Measurements from ENCODE around the gene MYOM1.

Gene MYOM1

GRCh38 chr18:3122851-3123250 lies 96.9 kb downstream of the MYOM1 start:
- no peak overlapping the region for H3K4me3 ChIP-seq
- H3K4me1 ChIP-seq: no peaks in the 10 kb centered on the region
- H3K36me3 ChIP-seq: no peaks in the 10 kb centered on the region; the same call in 1 of the 2 replicates
- no peak overlapping the region for H3K4me2 ChIP-seq
- TF ChIP-seq Cebpa-rat (IDR thresholded peaks at IDR 0.05): no peak
- H3K27me3 ChIP-seq: no peaks in the 10 kb centered on the region
- no peaks in the 10 kb centered on the region for H4K20me1 ChIP-seq
- no peak overlapping the region for H3K27ac ChIP-seq
- H3K9ac ChIP-seq: no peak overlapping the region
- H3K9me3 ChIP-seq: peaks cover 12% of the 10 kb centered on the region

DNA sequence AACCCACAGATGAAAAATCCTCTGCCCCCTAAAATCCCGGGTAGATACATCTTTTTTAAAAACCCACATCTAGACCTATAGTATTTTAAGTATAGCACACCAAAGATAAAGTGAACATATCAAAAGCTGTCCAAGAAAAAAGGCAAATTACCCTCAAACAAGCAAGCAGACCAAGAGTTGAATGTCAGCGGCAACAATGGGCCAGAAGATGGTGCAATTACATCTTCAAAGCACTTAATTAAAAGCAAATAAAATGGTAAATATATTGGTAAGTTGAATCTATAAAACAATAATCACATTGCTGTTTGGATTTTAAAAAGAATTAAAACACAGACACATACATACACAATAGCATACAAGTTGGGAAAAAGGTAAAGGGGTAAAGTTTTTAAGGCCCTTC lies 98.5 kb downstream of the MYOM1 start:
- Histone ChIP-seq H3K36me3 (no peaks in the 10 kb centered on the region; the same call in 1 of the 2 replicates), H3K27ac (no peak overlapping the region), H3K27me3 (no peaks in the 10 kb centered on the region), H3K9me3 (peaks cover 12% of the 10 kb centered on the region), H3K4me3 (no peak overlapping the region), H3K4me2 (no peak overlapping the region), H3K4me1 (no peaks in the 10 kb centered on the region), H3K9ac (no peak overlapping the region), H4K20me1 (no peaks in the 10 kb centered on the region)
- no peak for TF ChIP-seq Cebpa-rat (IDR thresholded peaks at IDR 0.05)

DNA sequence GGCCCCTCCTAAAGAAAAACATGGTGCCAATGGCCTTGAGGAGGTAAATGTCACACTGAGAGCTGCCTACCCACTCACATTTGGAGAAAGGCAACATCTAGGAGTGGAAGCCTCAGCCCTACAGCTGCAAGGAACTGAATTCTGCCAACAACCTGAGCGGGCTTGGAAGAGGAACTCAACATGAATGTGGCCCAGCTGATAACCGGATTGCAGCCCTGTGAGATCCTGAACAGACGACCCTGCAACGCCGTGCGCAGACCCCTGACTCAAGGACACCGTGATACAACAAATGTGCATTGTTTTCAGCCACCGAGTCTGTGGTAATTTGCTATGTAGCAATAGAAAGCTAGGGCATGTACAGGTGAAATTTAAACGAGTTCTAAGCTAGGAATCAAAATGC lies 99.4 kb downstream of the MYOM1 start:
- no peak for TF ChIP-seq Cebpa-rat (IDR thresholded peaks at IDR 0.05)
- no peaks in the 10 kb centered on the region; the same call in 1 of the 2 replicates for H3K36me3 ChIP-seq
- peaks cover 7% of the 10 kb centered on the region for H3K4me1 ChIP-seq
- no peak overlapping the region for H3K4me3 ChIP-seq
- no peaks in the 10 kb centered on the region for H4K20me1 ChIP-seq
- H3K27me3 ChIP-seq: no peaks in the 10 kb centered on the region
- H3K9ac ChIP-seq: no peak overlapping the region
- peaks cover 12% of the 10 kb centered on the region for H3K9me3 ChIP-seq
- no peak overlapping the region for H3K27ac ChIP-seq
- no peak overlapping the region for H3K4me2 ChIP-seq

- peaks cover 14% of the 10 kb centered on the region for H3K4me1 ChIP-seq
- no peak overlapping the region for H3K27ac ChIP-seq
- H3K9me3 ChIP-seq: 0 out of 2 replicates have a peak, but pooled peaks cover 6% of the 10 kb centered on the region
- no peak for TF ChIP-seq Cebpa-rat (IDR thresholded peaks at IDR 0.05)
- no peaks in the 10 kb centered on the region for H4K20me1 ChIP-seq
- H3K27me3 ChIP-seq: no peaks in the 10 kb centered on the region
- no peak overlapping the region for H3K4me2 ChIP-seq
- no peak overlapping the region for H3K9ac ChIP-seq
- H3K36me3 ChIP-seq: no peaks in the 10 kb centered on the region; the same call in 1 of the 2 replicates
- H3K4me3 ChIP-seq: no peak overlapping the region
Observed at GRCh38 chr18:3119401-3120341, 100.1 kb downstream of the MYOM1 start.

GRCh38 chr18:3118195-3119010 lies 101.4 kb downstream of the MYOM1 start:
- no peak overlapping the region for H3K27ac ChIP-seq
- no peaks in the 10 kb centered on the region for H3K36me3 ChIP-seq
- peaks cover 23% of the 10 kb centered on the region for H3K4me1 ChIP-seq
- no peaks in the 10 kb centered on the region for H3K9me3 ChIP-seq
- no peak overlapping the region for H3K4me2 ChIP-seq
- H3K27me3 ChIP-seq: no peaks in the 10 kb centered on the region
- H3K4me3 ChIP-seq: no peak overlapping the region
- TF ChIP-seq Cebpa-rat (IDR thresholded peaks at IDR 0.05): no peak
- H3K9ac ChIP-seq: no peak overlapping the region
- no peaks in the 10 kb centered on the region for H4K20me1 ChIP-seq

DNA sequence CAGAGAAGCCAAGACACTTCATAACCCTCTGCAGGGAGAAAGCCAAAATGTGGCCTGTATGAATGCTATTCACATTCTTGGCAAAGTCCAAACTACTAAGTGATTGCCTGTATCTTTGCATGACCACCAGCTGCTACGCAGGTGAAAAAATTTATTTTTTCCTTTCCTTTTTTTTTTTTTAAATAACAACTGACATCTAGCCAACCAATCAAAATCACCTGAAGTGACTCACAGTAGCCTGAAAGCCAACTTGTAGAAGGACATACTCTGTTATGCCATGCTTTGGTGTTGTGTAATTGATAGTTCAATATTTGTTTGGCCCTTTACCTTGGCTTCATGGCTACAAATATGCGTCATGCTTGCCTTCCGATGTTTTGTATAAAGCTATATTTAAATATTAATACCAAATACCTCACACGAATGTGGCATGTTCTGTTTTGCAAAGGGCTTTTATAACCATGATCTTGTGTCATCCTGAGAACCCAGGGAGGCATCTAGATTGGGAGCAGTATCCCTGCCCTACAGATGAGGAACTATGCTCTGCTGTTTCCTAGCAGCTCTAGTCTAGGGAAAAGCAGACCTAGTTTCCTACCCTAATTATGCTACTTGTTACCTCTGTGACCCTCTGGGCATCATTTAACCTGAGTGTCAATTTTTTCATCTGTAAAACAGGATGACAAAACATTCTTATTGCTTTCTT lies 102.1 kb downstream of the MYOM1 start:
- Histone ChIP-seq H3K27me3 (no peaks in the 10 kb centered on the region), H3K9me3 (no peaks in the 10 kb centered on the region), H3K4me3 (no peak overlapping the region), H3K4me2 (no peak overlapping the region), H4K20me1 (no peaks in the 10 kb centered on the region), H3K9ac (no peak overlapping the region), H3K27ac (no peak overlapping the region), H3K36me3 (no peaks in the 10 kb centered on the region), H3K4me1 (peaks cover 23% of the 10 kb centered on the region)
- TF ChIP-seq Cebpa-rat (IDR thresholded peaks at IDR 0.05): no peak

DNA sequence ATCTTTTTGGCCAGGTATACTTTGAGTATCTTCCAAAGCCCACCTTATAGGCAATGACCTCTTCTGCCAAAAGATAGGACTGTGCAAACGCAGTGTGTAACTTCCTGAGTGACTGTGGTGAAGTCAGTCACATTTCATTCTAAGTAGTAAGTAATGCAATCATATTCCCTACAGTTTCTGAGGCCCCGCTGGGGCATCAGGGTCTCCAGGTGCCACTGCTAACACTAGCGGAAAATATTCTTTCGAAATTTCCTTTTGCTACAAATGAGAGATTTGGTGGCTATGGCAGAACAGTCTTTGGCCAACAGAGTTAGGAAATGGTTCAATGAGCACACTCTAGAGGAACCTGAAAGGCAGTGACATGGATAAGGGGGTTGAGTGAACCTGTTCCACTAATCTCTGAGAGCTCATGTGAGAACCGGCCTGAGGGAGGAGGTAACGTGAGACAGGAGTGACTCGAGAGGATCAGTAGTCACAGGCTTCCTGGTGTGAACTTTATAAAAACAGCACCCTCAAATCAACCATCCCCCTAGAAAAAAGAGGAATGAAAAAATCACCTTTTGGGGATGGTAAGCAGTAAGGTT lies 104.2 kb downstream of the MYOM1 start:
- H3K36me3 ChIP-seq: no peaks in the 10 kb centered on the region
- H3K9me3 ChIP-seq: no peaks in the 10 kb centered on the region
- H4K20me1 ChIP-seq: no peaks in the 10 kb centered on the region
- H3K27me3 ChIP-seq: no peaks in the 10 kb centered on the region
- no peak for TF ChIP-seq Cebpa-rat (IDR thresholded peaks at IDR 0.05)
- no peak overlapping the region for H3K9ac ChIP-seq
- no peak overlapping the region for H3K4me3 ChIP-seq
- peak overlapping the region; percentile 51 for H3K4me2 ChIP-seq
- no peak overlapping the region for H3K27ac ChIP-seq
- peaks cover 23% of the 10 kb centered on the region for H3K4me1 ChIP-seq

DNA sequence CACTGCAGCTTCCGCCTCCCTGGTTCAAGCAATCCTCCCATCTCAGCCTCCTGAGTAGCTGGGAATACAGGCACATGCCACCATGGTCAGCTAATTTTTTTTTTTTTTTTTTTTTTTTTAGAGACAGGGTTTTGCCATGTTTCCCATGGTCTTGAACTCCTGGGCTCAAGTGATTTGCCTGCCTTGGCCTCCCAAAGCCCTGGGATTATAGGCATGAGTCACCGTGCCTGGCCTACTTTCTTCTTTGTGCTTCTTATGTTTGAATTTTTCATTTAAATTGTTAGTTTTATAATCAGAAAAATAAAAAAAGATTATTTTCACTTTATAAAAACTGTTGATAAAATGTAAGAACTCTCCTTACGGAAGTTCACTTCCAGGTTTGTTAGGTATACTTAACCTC lies 105.3 kb downstream of the MYOM1 start:
- H3K9ac ChIP-seq: no peak overlapping the region
- no peak overlapping the region for H3K4me2 ChIP-seq
- no peaks in the 10 kb centered on the region for H3K9me3 ChIP-seq
- H3K4me1 ChIP-seq: peaks cover 23% of the 10 kb centered on the region
- H3K4me3 ChIP-seq: no peak overlapping the region
- no peaks in the 10 kb centered on the region for H4K20me1 ChIP-seq
- no peak overlapping the region for H3K27ac ChIP-seq
- no peaks in the 10 kb centered on the region for H3K36me3 ChIP-seq
- no peaks in the 10 kb centered on the region for H3K27me3 ChIP-seq
- no peak for TF ChIP-seq Cebpa-rat (IDR thresholded peaks at IDR 0.05)

DNA sequence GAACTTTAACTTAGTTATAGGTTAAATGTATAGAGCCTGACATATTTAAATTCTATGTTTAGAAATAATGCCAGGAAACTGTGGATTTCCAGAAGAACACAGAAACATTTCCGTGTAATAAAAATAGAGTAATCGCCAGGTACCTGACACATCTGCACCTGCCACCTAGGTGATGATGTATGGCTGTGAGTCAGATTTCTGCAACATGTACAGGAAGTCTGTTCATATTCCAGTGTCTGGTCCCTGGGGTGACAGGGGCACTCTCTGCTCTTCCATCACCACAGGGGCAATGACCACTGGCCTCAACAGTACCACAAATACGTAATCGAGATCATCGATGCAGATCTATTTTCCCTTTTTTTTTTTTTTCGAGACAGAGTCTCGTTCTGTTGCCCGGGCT lies 105.7 kb downstream of the MYOM1 start:
- Histone ChIP-seq H3K4me2 (no peak overlapping the region), H3K4me3 (no peak overlapping the region), H3K27me3 (no peaks in the 10 kb centered on the region), H3K9me3 (no peaks in the 10 kb centered on the region), H3K4me1 (peaks cover 23% of the 10 kb centered on the region), H4K20me1 (no peaks in the 10 kb centered on the region), H3K9ac (no peak overlapping the region), H3K27ac (no peak overlapping the region), H3K36me3 (no peaks in the 10 kb centered on the region)
- TF ChIP-seq Cebpa-rat (IDR thresholded peaks at IDR 0.05): no peak
